CD4-positive, CD25-positive, alpha-beta regulatory T cell (primary cell): ENCODE measurements around the gene BDKRB2. TPM values are rescaled to one million over a fixed set of nuclear protein-coding genes. Genes with fewer than 3 reads are reported as not detected.
A peak's percentile ranks its signal among the peaks of the same experiment; 100 is the strongest.

Experiments used
- ATAC-seq, 2 donors: fragments of 150-1000 bp; cut with Tn5 transposase; one replicate each; pipeline ENCODE4 v1.10.0; 2021; ENCODE audit warnings: low read depth in 2 of 2, moderate number of reproducible peaks in 2 of 2, moderate library complexity in 1 of 2
- DNase-seq, 3 donors: peaks; one replicate each; pipeline versions ENCODE4 v3.0.0 to v3.0.0-alpha.2; 2012 to 2022; ENCODE audit warnings: mixed read lengths in 1 of 3
- H3K27ac ChIP-seq: one replicate; pipeline ENCODE4 v1.7.0; 2013; ENCODE audit warnings: mild to moderate bottlenecking, low read length; ENCODE audit not compliant: insufficient read depth, poor library complexity, severe bottlenecking
- H3K27me3 ChIP-seq: one replicate; pipeline ENCODE4 v1.7.0; 2013; ENCODE audit warnings: low read length; ENCODE audit not compliant: control insufficient read depth, insufficient read depth
- H3K36me3 ChIP-seq: one replicate; pipeline ENCODE4 v1.7.0; 2013; ENCODE audit warnings: mild to moderate bottlenecking, low read length, moderate library complexity; ENCODE audit not compliant: control insufficient read depth, insufficient read depth
- H3K4me1 ChIP-seq: 2 replicates; pipeline ENCODE4 v1.7.0; 2013; ENCODE audit warnings: mild to moderate bottlenecking, low read length; ENCODE audit not compliant: insufficient read depth, control insufficient read depth, poor library complexity, severe bottlenecking
- H3K4me3 ChIP-seq: one replicate; pipeline ENCODE4 v1.7.0; 2013; ENCODE audit warnings: low read depth, mild to moderate bottlenecking, low read length, moderate library complexity
- H3K9me3 ChIP-seq, 2 experiments: 1 replicate in 1 of 2; 2 replicates in 1 of 2; pipeline ENCODE4 v1.7.0; 2013; ENCODE audit warnings: low read length in 2 of 2, mild to moderate bottlenecking in 1 of 2, moderate library complexity in 1 of 2; ENCODE audit not compliant: control insufficient read depth in 2 of 2
- H3K27ac Mint-ChIP-seq, 3 donors: one replicate each; pipeline ENCODE4 v1.8.0; 2020 to 2022; ENCODE audit warnings: mild to moderate bottlenecking in 3 of 3, mixed read lengths in 3 of 3, moderate library complexity in 2 of 3
- H3K27me3 Mint-ChIP-seq: one replicate; pipeline ENCODE4 v1.8.0; 2022; ENCODE audit warnings: mild to moderate bottlenecking, mixed read lengths
- H3K36me3 Mint-ChIP-seq: one replicate; pipeline ENCODE4 v1.8.0; 2020; ENCODE audit warnings: mixed read lengths
- H3K4me1 Mint-ChIP-seq, 4 donors: one replicate each; pipeline ENCODE4 v1.8.0; 2020 to 2022; ENCODE audit warnings: mixed read lengths in 4 of 4, mild to moderate bottlenecking in 1 of 4
- H3K4me3 Mint-ChIP-seq, 4 donors: one replicate each; pipeline ENCODE4 v1.8.0; 2020 to 2022; ENCODE audit warnings: mild to moderate bottlenecking in 4 of 4, mixed read lengths in 4 of 4, moderate library complexity in 3 of 4
- H3K9me3 Mint-ChIP-seq, 7 donors: one replicate each; pipeline ENCODE4 v1.8.0; 2020 to 2022; ENCODE audit warnings: mixed read lengths in 7 of 7, mild to moderate bottlenecking in 3 of 7, moderate library complexity in 2 of 7
- polyA plus RNA-seq, 4 donors: library from polyadenylated mRNA; unstranded; fragments of 300-500 nt; fragmentation: Illumina TruSeq; gene quantifications; one replicate each; pipeline ENCODE4 v1.2.3, GENCODE V29; 2021
- total RNA-seq: library from RNA; stranded (reverse); gene quantifications from one replicate; pipeline ENCODE4 v1.2.3, GENCODE V29; 2022

Gene BDKRB2
- total and polyA plus RNA-seq, 5 donors from 2014 or later: not detected

GRCh38 chr14:96192975-96193805, 11.4 kb upstream of the BDKRB2 start:
- Histone ChIP-seq H3K9me3 (no peaks in the 10 kb centered on the region), H3K27me3 (peaks cover 2% of the 10 kb centered on the region), H3K36me3 (no peaks in the 10 kb centered on the region), H3K4me1 (no peaks in the 10 kb centered on the region), H3K27ac (no peak overlapping the region), H3K4me3 (no peak overlapping the region)
- DNase-seq (no peak), ATAC-seq (no peak)
- no peak overlapping the region for H3K4me3 Mint-ChIP-seq
- no peaks in the 10 kb centered on the region for H3K9me3 Mint-ChIP-seq
- H3K4me1 Mint-ChIP-seq: peaks cover 0 to 2% (median 1%) of the 10 kb centered on the region in 4 donors
- H3K27ac Mint-ChIP-seq: no peak overlapping the region
- H3K27me3 Mint-ChIP-seq: peaks cover 10% of the 10 kb centered on the region
- no peaks in the 10 kb centered on the region for H3K36me3 Mint-ChIP-seq

- H3K27me3 ChIP-seq: peaks cover 2% of the 10 kb centered on the region
- peaks cover 0 to 9% (median 1%) of the 10 kb centered on the region in 4 donors for H3K4me1 Mint-ChIP-seq
- H3K27me3 Mint-ChIP-seq: peaks cover 10% of the 10 kb centered on the region
- no peak overlapping the region for H3K27ac ChIP-seq
- H3K4me1 ChIP-seq: peaks cover 5% of the 10 kb centered on the region
- no peaks in the 10 kb centered on the region for H3K9me3 ChIP-seq
- ATAC-seq (no peak), DNase-seq (no peak)
- H3K36me3 ChIP-seq: no peaks in the 10 kb centered on the region
- H3K27ac Mint-ChIP-seq: no peak overlapping the region
- no peaks in the 10 kb centered on the region for H3K9me3 Mint-ChIP-seq
- no peak overlapping the region for H3K4me3 ChIP-seq
- no peak overlapping the region for H3K4me3 Mint-ChIP-seq
- H3K36me3 Mint-ChIP-seq: no peaks in the 10 kb centered on the region
These were observed 10.4 kb upstream of the BDKRB2 start for GRCh38 chr14:96194262-96194656.

GRCh38 chr14:96194657-96195431, 9.8 kb upstream of the BDKRB2 start:
- Mint-ChIP-seq H3K4me3 (no peak overlapping the region), H3K9me3 (no peaks in the 10 kb centered on the region), H3K27me3 (peaks cover 10% of the 10 kb centered on the region), H3K27ac (no peak overlapping the region), H3K4me1 (peaks cover 0 to 9% (median 1%) of the 10 kb centered on the region in 4 donors), H3K36me3 (no peaks in the 10 kb centered on the region)
- no peaks in the 10 kb centered on the region for H3K36me3 ChIP-seq
- peaks cover 5% of the 10 kb centered on the region for H3K4me1 ChIP-seq
- H3K27ac ChIP-seq: no peak overlapping the region
- no peaks in the 10 kb centered on the region for H3K27me3 ChIP-seq
- ATAC-seq: no peak
- no peak for DNase-seq
- no peaks in the 10 kb centered on the region for H3K9me3 ChIP-seq
- no peak overlapping the region for H3K4me3 ChIP-seq

- H3K4me3 ChIP-seq: no peak overlapping the region
- DNase-seq (no peak), ATAC-seq (no peak)
- H3K4me1 ChIP-seq: peaks cover 5% of the 10 kb centered on the region
- Mint-ChIP-seq H3K36me3 (no peaks in the 10 kb centered on the region), H3K27me3 (peaks cover 14% of the 10 kb centered on the region), H3K4me3 (no peak overlapping the region), H3K4me1 (peaks cover 0 to 9% (median 1%) of the 10 kb centered on the region in 4 donors), H3K27ac (no peak overlapping the region), H3K9me3 (no peaks in the 10 kb centered on the region)
- H3K27me3 ChIP-seq: no peaks in the 10 kb centered on the region
- no peaks in the 10 kb centered on the region for H3K9me3 ChIP-seq
- no peaks in the 10 kb centered on the region for H3K36me3 ChIP-seq
- no peak overlapping the region for H3K27ac ChIP-seq
These were observed 9.1 kb upstream of the BDKRB2 start for GRCh38 chr14:96195441-96196081.

GRCh38 chr14:96197163-96197852, 7.3 kb upstream of the BDKRB2 start:
- no peaks in the 10 kb centered on the region for H3K9me3 Mint-ChIP-seq
- peaks cover 0 to 9% (median 1%) of the 10 kb centered on the region in 4 donors for H3K4me1 Mint-ChIP-seq
- H3K27ac Mint-ChIP-seq: no peak overlapping the region
- H3K4me1 ChIP-seq: peaks cover 5% of the 10 kb centered on the region
- DNase-seq (no peak), ATAC-seq (no peak)
- no peaks in the 10 kb centered on the region for H3K9me3 ChIP-seq
- H3K4me3 ChIP-seq: no peak overlapping the region
- H3K27me3 Mint-ChIP-seq: peaks cover 10% of the 10 kb centered on the region
- no peaks in the 10 kb centered on the region for H3K27me3 ChIP-seq
- H3K27ac ChIP-seq: no peak overlapping the region
- H3K36me3 ChIP-seq: no peaks in the 10 kb centered on the region
- peak overlapping the region in 1 of 4 donors; percentile 73 for H3K4me3 Mint-ChIP-seq
- H3K36me3 Mint-ChIP-seq: no peaks in the 10 kb centered on the region

- Mint-ChIP-seq H3K27ac (no peak overlapping the region), H3K4me3 (no peak overlapping the region), H3K9me3 (no peaks in the 10 kb centered on the region), H3K4me1 (peaks cover 0 to 9% (median 0%) of the 10 kb centered on the region in 4 donors), H3K36me3 (no peaks in the 10 kb centered on the region), H3K27me3 (peaks cover 11% of the 10 kb centered on the region)
- H3K27ac ChIP-seq: no peak overlapping the region
- H3K4me1 ChIP-seq: peaks cover 5% of the 10 kb centered on the region
- DNase-seq (no peak), ATAC-seq (no peak)
- H3K9me3 ChIP-seq: no peaks in the 10 kb centered on the region
- no peaks in the 10 kb centered on the region for H3K27me3 ChIP-seq
- no peak overlapping the region for H3K4me3 ChIP-seq
- no peaks in the 10 kb centered on the region for H3K36me3 ChIP-seq
These were observed 6.7 kb upstream of the BDKRB2 start for GRCh38 chr14:96197969-96198368.

GRCh38 chr14:96198430-96199130, 6.1 kb upstream of the BDKRB2 start:
- H3K4me3 ChIP-seq: no peak overlapping the region
- Mint-ChIP-seq H3K9me3 (no peaks in the 10 kb centered on the region), H3K36me3 (no peaks in the 10 kb centered on the region), H3K27me3 (peaks cover 17% of the 10 kb centered on the region), H3K4me3 (peak overlapping the region in 2 of 4 donors; percentile 22 to 64), H3K4me1 (peaks cover 0 to 9% (median 0%) of the 10 kb centered on the region in 4 donors), H3K27ac (no peak overlapping the region)
- H3K36me3 ChIP-seq: no peaks in the 10 kb centered on the region
- H3K4me1 ChIP-seq: peaks cover 5% of the 10 kb centered on the region
- ATAC-seq: no peak
- DNase-seq: peak in 1 of 3 donors; percentile 68
- H3K27ac ChIP-seq: no peak overlapping the region
- H3K9me3 ChIP-seq: no peaks in the 10 kb centered on the region
- H3K27me3 ChIP-seq: no peaks in the 10 kb centered on the region
